SKM-1 treated with dmso at 0.1 percent for 144 hours (cell line): Measurements from ENCODE around the gene PLAAT2.
A peak's percentile ranks its signal among the peaks of the same experiment; 100 is the strongest.
"Not testable (repeated sequence)": the region's sequence is repeated elsewhere in the genome, so short reads cannot be mapped to it uniquely, and the experiment has no call there.

Experiments used
- DNase-seq: peaks from one replicate; lab custom pipeline; 2025; ENCODE audit not compliant: unreplicated experiment; lab: John Stamatoyannopoulos, UW

PLAAT2 gene

GRCh38 chr11:63578882-63579281 is 15.7 kb upstream of the PLAAT2 start:
- not testable (repeated sequence) for DNase-seq

- no peak for DNase-seq
These were observed 11.8 kb upstream of the PLAAT2 start for GRCh38 chr11:63574856-63575602.

- DNase-seq, result no peak
These were observed 11.0 kb upstream of the PLAAT2 start for GRCh38 chr11:63573881-63574855.

GRCh38 chr11:63572026-63572688 is 9.0 kb upstream of the PLAAT2 start:
- DNase-seq, result peak; percentile 30

GRCh38 chr11:63569570-63569969 is 6.4 kb upstream of the PLAAT2 start:
- no peak for DNase-seq

GRCh38 chr11:63567044-63567840 is 4.1 kb upstream of the PLAAT2 start:
- no peak for DNase-seq

- DNase-seq, result no peak
These were observed 1.7 kb upstream of the PLAAT2 start for GRCh38 chr11:63564784-63565350.

GRCh38 chr11:63564056-63564774 is 1.0 kb upstream of the PLAAT2 start:
- no peak for DNase-seq

- no peak for DNase-seq
These were observed 2.5 kb downstream of the PLAAT2 start for GRCh38 chr11:63560506-63561180.

- no peak for DNase-seq
These were observed 4.6 kb downstream of the PLAAT2 start for GRCh38 chr11:63558459-63559157.

GRCh38 chr11:63557570-63557969 is 5.6 kb downstream of the PLAAT2 start:
- DNase-seq, result no peak

GRCh38 chr11:63556404-63557013 is 6.7 kb downstream of the PLAAT2 start:
- DNase-seq, result no peak

GRCh38 chr11:63554877-63555223 is 8.3 kb downstream of the PLAAT2 start:
- DNase-seq, result no peak

GRCh38 chr11:63553759-63554158 is 9.4 kb downstream of the PLAAT2 start:
- DNase-seq, result no peak

GRCh38 chr11:63552921-63553320 is 10.3 kb downstream of the PLAAT2 start:
- no peak for DNase-seq

- DNase-seq, result no peak
These were observed 11.3 kb downstream of the PLAAT2 start for GRCh38 chr11:63551889-63552266.

- DNase-seq, result no peak
These were observed 11.9 kb downstream of the PLAAT2 start for GRCh38 chr11:63551091-63551888.
